DOHH2 (cell line): ENCODE measurements around the gene CREB5.

ENCODE experiments used
- H3F3A ChIP-seq: fragments of 200-600 bp; sonication (generic), shearing (Covaris generic); 2 replicates; pipeline ENCODE4 v1.6.0; 2016; ENCODE audit warnings: antibody characterized with exemption, mild to moderate bottlenecking; ENCODE audit not compliant: control insufficient read depth, insufficient read depth
- H3K27ac ChIP-seq: fragments of 200-600 bp; sonication (generic); 2 replicates; pipeline ENCODE4 v1.5.1; 2014; ENCODE audit warnings: low read depth, mild to moderate bottlenecking, low read length, moderate library complexity
- H3K27me3 ChIP-seq: fragments of 200-600 bp; sonication (generic); 2 replicates; pipeline ENCODE4 v1.6.1; 2014; ENCODE audit warnings: mild to moderate bottlenecking, low read length, mixed read lengths; ENCODE audit not compliant: control insufficient read depth
- H3K36me3 ChIP-seq: fragments of 200-600 bp; sonication (generic); 2 replicates; pipeline ENCODE4 v1.6.1; 2014; ENCODE audit warnings: mild to moderate bottlenecking, low read length, moderate library complexity, mixed read lengths; ENCODE audit not compliant: control insufficient read depth
- H3K4me1 ChIP-seq: fragments of 200-600 bp; sonication (generic); 2 replicates; pipeline ENCODE4 v1.6.1; 2014; ENCODE audit warnings: mild to moderate bottlenecking, low read length, mixed read lengths; ENCODE audit not compliant: control insufficient read depth
- H3K4me2 ChIP-seq: fragments of 200-600 bp; sonication (generic); 2 replicates; pipeline ENCODE4 v1.6.0; 2014; ENCODE audit warnings: mild to moderate bottlenecking, low read length, moderate library complexity
- H3K4me3 ChIP-seq: fragments of 200-600 bp; sonication (generic); 2 replicates; pipeline ENCODE4 v1.5.1; 2014; ENCODE audit warnings: mild to moderate bottlenecking, low read length, mixed read lengths
- H3K79me2 ChIP-seq: fragments of 200-600 bp; sonication (generic); 2 replicates; pipeline ENCODE4 v1.6.1; 2014; ENCODE audit warnings: mild to moderate bottlenecking, low read length, mixed read lengths; ENCODE audit not compliant: control insufficient read depth
- H3K9me2 ChIP-seq: fragments of 200-600 bp; sonication (generic); replicated peaks from 2 replicates; pipeline ENCODE4 v1.6.1; 2014; ENCODE audit warnings: mild to moderate bottlenecking, low read length, mixed read lengths; ENCODE audit not compliant: control insufficient read depth
- H3K9me3 ChIP-seq: fragments of 200-600 bp; sonication (generic); 2 replicates; pipeline ENCODE4 v1.6.1; 2014; ENCODE audit warnings: antibody characterized with exemption, low read length, mixed read lengths; ENCODE audit not compliant: control insufficient read depth, insufficient read depth
- H4K20me1 ChIP-seq: fragments of 200-600 bp; sonication (generic); 2 replicates; pipeline ENCODE4 v1.6.0; 2014; ENCODE audit warnings: low read depth, mild to moderate bottlenecking, antibody characterized with exemption, low read length, moderate library complexity; ENCODE audit not compliant: control insufficient read depth, insufficient read depth
- CTCF ChIP-seq: fragments of 200-600 bp; sonication (generic); IDR thresholded peaks from one replicate; pipeline ENCODE4 v1.5.1; 2014; ENCODE audit warnings: antibody characterized with exemption, mild to moderate bottlenecking, low read depth, low read length; ENCODE audit not compliant: poor library complexity, severe bottlenecking
- EZH2phosphoT487 ChIP-seq: fragments of 200-600 bp; sonication (generic); IDR thresholded peaks from 2 replicates; pipeline ENCODE4 v1.6.1; 2017; ENCODE audit warnings: borderline replicate concordance, mild to moderate bottlenecking, antibody characterized with exemption, low read length, moderate library complexity, mixed read lengths

Gene CREB5

GRCh38 chr7:28517206-28517605 is 104.9 kb downstream of the CREB5 start:
- H3F3A ChIP-seq: no peaks in the 10 kb centered on the region
- H3K36me3 ChIP-seq: no peaks in the 10 kb centered on the region
- no peaks in the 10 kb centered on the region for H3K9me3 ChIP-seq
- no peaks in the 10 kb centered on the region for H4K20me1 ChIP-seq
- no peaks in the 10 kb centered on the region for H3K79me2 ChIP-seq
- H3K4me2 ChIP-seq: no peak overlapping the region
- no peaks in the 10 kb centered on the region for H3K27me3 ChIP-seq
- TF ChIP-seq EZH2phosphoT487 (no peak), CTCF (no peak)
- H3K4me1 ChIP-seq: no peaks in the 10 kb centered on the region
- no peak overlapping the region for H3K4me3 ChIP-seq
- H3K27ac ChIP-seq: no peak overlapping the region
- no peaks in the 10 kb centered on the region for H3K9me2 ChIP-seq

GRCh38 chr7:28517606-28518005 is 105.3 kb downstream of the CREB5 start:
- TF ChIP-seq EZH2phosphoT487 (no peak), CTCF (no peak)
- Histone ChIP-seq H3K36me3 (no peaks in the 10 kb centered on the region), H3K79me2 (no peaks in the 10 kb centered on the region), H3K9me2 (no peaks in the 10 kb centered on the region), H3K4me2 (no peak overlapping the region), H3K4me1 (no peaks in the 10 kb centered on the region), H4K20me1 (no peaks in the 10 kb centered on the region), H3K27me3 (no peaks in the 10 kb centered on the region), H3F3A (no peaks in the 10 kb centered on the region), H3K9me3 (no peaks in the 10 kb centered on the region), H3K4me3 (no peak overlapping the region), H3K27ac (no peak overlapping the region)

- Histone ChIP-seq H3F3A (no peaks in the 10 kb centered on the region), H3K27ac (no peak overlapping the region), H3K4me1 (peaks cover 12% of the 10 kb centered on the region), H3K9me3 (no peaks in the 10 kb centered on the region), H4K20me1 (no peaks in the 10 kb centered on the region), H3K36me3 (no peaks in the 10 kb centered on the region), H3K4me3 (no peak overlapping the region), H3K4me2 (no peak overlapping the region), H3K27me3 (peaks cover 3% of the 10 kb centered on the region; the same call in 1 of the 2 replicates), H3K79me2 (no peaks in the 10 kb centered on the region), H3K9me2 (no peaks in the 10 kb centered on the region)
- no peak for TF ChIP-seq EZH2phosphoT487
- no peak for TF ChIP-seq CTCF
Measured at GRCh38 chr7:28520074-28521015, 108.0 kb downstream of the CREB5 start.
